Activated CD4-positive, alpha-beta T cell treated with anti-CD3 and anti-CD28 coated beads, Interleukin-2, Interleukin-6, amounts not matched to agents 100 ng/mL and 50 ng/mL, durations not matched to agents 16 hours and 8 hours (primary cell): ENCODE measurements around the gene FPGS.
"Not testable (repeated sequence)": the region's sequence is repeated elsewhere in the genome, so short reads cannot be mapped to it uniquely, and the experiment has no call there.

Experiments
- DNase-seq: peaks from one replicate; pipeline ENCODE4 v3.0.0-alpha.2; 2020

The FPGS gene

DNA sequence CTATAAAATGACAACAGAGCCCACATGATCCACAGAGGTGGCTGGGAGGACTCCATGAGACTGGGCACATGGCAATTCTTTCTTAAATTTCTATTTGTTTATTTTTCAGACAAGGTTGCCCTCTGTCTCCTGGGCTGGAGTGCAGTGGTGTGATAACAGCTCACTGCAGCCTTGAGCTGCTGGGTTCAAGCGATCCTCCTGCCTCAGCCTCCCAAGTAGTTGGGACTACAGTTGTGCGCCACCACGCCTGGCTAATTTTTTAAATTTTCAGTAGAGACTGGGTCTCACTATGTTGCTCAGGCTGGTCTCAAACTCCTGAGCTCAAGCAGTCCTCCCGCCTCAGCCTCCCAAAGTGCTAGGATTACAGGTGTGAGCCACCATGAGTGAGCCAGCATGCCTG lies 42.9 kb downstream of the FPGS start:
- not testable (repeated sequence) for DNase-seq

DNA sequence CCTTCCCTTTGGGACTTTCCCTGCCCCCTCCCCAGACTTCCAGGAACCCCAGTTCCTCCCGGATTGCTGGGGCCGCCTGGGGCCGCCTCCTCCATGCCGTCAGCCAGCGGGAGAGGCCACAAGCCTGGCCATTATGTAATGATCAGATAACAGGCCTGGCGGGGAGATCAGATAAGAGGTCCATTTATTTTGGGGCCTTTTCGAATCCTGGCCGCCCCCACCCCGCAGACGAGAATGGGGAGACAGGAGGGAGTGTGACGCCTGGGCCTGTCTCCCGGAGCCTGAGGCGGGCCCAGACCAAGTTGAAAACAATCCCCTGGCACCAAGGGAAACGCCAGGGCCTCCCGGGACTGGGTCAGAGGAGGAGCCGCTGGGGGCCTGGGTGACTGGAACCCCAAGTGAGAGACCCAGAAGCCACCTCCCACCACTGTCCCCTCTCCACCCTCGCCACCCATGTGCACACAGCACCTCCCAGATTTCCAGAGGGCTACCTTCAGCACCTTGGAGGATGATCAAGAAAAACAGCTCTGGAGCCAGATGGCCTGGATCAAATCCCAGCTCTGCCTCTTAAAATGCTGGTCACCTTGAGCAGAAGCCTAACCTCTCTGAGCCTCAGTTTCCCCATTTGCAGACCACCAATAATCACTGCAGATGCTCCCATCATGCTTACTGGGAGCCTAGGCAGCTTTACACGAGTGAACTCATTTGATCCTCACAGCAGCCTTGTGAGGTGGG lies 43.9 kb downstream of the FPGS start:
- no peak for DNase-seq

DNA sequence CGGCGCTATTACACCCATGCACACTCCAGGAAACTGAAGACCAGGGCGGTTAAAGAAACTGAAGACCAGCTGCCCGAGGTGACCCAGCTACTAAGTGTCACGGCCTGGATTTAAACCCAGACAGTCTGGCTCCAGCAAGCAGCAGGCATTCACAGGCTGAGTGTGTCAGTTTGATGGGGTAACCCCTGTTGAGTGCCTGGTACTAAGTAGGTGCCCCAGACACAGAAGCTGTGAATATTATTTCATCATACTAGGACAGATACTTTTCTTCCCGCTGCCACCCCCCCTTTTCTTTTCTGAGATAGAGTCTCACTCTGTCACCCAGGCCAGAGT lies 44.5 kb downstream of the FPGS start:
- no peak for DNase-seq

DNA sequence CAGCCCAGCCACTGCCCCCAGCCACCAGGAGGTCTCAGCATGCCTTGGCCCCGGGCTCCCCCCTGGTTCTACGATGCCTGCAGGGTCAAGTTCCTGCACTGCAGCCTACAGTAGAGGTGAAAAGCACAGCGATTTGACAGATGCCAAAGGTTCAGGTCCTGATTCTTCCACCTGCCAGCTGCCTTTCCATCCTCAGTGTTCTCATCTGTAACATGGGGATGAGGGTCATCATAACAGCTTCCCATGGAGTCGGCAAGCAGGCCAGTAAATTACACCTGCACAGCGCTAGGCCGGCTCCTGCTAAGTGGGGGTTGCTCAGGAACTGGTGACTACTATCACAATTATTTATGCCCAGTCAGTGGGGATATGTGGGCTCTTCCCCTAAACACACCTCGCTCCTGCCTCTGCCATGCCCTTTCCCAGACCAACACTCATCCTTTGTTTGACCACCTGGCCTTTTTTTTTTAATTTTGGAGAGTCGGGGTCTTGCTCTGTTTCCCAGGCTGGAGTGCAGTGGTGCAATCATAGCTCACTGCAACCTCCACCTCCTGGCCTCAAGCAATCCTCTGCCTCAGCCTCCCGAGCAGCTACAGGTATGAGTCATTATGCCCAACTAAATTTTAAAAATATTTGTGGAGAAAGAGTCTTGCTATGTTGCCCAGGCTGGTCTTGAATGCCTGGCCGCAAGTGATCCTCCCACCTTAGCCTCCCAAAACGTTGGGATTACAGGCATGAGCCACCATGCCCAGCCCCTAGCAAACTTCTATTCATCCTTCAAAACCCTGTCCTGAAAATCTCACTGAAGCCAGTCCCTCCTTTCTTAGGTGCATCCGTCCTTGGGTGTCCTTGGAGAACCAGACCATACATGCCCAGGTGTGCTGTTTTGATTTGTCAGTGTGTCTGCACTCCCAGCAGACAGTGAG lies 45.4 kb downstream of the FPGS start:
- DNase-seq, result no peak

DNA sequence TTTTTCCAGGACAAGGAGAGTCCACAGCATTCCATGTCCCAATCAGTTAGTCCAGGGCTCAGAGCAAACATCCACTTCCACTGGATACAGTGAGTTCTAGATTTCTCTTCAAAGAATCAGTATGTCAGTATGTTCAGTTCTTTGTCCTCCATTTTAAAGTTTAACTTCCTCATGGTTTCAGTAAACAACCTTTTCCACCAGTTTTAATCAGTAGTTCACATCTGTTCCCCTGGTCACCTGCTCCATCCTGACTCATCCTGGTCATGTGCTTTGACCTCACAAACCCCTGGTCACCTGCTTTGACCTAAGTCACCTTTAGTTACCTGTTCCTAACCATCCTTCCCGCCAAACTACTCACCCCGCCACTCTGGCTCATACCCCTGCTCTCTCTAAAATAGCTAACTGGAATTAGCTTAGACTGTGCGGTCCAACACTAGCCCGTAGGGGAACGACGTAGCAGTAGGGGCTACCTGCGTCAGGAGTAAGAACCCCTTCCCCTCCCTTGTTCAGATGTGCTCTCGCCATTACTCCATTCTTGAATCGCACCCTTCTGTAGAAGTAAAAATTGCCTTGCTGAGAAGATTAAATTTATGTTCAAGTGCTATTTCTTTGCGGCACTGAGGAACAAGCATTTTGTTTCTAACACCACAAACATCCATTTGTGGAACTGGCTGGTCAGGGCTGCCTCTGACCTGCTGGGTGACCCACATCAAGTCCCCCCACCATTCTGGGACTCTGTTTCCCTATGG lies 46.2 kb downstream of the FPGS start:
- DNase-seq, result no peak

DNA sequence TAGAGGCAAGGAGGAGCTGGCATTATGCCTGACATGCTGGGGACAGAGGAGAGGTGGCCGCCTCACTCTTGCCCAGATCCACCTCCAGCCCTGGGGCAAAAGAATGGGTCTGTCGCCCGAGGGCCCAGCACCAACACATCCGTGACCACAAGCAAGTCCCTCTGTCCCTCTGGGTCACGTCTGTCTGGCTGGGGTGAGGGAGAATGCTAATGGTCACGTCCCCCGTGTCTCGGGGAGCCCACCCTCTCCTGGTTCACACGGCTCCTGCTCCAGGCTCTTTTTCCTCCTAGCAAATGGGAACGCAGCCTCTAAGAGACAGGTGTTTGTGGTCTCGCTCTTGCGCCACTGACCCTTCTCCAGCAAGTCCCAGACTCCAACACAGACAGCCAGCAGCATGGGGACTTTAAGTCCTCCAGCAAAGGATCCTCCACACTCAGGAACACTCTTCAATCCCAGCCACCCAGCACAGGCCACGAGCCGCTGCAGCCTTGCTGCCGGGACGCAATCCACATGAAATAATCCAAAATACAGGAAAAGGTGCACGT lies 47.7 kb downstream of the FPGS start:
- DNase-seq, result no peak

DNA sequence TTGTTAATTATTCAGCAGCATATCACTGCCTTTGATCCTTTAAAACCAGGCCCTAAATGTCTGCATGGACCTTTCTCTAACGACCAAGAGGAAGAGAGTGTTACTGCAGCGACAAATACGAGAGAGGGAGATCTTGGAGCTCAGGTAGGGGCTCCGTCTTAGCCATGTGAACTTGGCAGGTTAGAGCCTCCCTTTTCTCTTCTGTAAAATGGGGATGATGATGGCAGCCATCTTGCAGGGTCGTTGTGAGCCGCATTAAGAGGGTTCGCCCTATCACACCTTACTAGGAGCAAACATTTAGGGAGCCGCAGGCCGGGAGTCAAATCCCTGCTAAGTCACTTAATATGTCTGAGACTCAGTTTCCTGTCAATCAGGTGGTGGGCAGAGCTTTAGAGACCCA lies 50.1 kb downstream of the FPGS start:
- DNase-seq, result no peak

DNA sequence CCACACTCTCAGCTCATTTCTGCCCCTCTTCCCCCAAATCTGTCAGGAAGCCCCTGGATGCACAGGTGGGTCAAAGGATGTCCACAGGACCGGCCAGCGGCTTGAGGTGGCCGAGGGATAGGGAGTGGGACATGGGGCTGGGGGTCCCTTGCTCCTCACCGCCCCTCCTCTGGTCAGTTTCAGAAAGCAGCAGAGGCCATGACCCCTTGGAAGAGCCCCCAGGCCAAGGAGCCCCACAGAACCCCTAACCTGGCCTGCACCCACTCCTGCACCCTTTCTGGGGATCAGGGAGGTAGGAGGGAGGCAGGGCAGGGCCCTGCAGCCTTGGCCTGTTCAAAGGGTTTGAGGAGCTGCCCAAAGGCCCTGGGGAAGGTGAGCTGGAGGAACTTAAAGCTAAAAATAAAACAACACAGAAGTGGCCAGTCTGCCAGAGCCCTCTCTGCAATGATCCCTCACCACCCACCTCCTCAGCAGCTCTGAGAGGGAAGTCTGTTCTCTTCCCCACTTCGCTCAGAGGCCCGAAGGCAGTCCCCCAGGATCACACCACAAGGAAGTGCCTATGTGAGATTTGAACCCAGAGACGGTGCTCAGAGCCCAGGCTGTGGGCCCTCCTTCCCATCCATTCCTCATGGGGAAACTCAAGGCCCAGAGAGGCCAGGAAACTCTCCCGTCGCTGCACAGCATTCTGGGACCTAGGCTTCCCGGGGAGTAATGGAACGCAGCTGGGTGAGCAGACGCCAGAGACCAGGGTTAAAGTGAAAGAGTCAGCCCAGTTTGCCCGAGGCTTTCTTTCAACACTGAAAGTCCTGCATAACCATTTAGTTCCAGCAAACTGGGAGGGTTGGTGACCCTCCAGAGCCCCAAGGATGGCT lies 50.9 kb downstream of the FPGS start:
- DNase-seq, result no peak

DNA sequence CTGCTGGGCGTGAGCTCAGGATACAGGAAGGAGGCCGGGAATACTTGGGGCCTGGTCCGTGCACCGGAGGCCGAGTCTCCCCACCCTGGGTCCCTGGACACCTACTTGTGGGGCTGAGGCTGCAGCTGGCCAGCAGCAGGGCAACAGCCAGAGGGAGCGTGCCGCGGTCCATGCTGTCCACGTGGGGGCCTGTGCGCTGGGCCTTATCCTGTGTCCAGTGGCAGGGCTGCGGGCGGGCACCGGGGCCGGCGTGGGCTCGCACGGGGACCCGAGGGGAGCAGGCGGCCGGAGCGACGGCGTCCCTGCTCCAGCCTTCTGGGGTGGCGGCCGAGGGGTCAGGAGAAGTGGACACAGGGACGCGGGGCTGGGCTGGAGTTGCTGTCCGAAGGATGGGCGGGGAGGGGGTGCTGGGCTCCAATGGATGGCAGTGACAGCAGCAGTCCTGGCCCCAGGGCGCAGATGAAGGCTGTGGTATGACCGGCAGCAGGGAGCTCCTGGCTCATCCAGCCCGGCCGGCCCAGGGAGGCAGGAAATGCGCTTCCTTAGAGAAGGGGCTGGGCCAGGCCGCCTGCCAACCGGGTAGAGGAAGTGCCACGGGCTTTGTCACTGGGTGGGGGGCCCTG lies 51.6 kb downstream of the FPGS start, which contains the start of gene ENG:
TSS of gene ENG (minus strand) at position 475 of the 623 bp plus-strand sequence. CDS start at position 172, 303 bp downstream.
- DNase-seq, result peak; percentile 46

DNA sequence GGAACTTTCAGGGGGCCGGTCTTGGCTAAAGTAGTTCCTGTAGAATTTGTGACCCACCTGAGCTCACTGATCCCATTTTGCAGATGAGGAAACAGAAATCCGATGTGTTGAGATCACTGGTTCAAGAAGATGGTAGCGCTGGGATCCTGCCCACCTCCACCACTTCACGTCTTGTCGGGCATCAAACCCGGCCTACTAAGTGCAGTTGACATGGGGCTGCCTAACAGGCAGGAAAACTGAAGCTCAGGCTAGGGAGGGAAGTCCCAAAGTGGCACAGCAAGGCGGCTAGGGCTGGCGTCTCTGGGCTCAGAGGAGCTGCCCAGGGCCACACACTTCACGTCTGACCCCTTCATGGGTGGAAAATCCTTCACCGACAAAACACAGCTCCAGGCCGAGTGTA lies 52.3 kb downstream of the FPGS start:
- DNase-seq, result no peak

DNA sequence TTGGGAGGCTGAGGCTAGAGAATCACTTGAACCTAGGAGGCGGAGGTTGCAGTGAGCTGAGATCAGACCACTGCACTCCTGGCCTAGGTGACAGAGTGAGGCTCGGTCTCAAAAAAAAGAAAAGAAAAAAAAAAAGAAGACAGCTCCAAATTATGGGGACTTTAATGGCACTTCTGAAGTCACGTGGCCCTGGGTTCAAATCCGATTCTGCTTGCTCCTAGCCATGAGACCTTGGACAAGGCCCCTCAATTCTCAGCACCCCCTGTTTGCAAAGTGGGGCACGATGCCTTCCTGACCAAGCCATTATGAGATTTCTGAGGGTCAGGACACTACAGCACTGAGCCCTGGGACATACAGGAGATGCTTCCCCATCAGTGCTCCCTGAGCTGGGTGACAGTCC lies 52.8 kb downstream of the FPGS start:
- no peak for DNase-seq

DNA sequence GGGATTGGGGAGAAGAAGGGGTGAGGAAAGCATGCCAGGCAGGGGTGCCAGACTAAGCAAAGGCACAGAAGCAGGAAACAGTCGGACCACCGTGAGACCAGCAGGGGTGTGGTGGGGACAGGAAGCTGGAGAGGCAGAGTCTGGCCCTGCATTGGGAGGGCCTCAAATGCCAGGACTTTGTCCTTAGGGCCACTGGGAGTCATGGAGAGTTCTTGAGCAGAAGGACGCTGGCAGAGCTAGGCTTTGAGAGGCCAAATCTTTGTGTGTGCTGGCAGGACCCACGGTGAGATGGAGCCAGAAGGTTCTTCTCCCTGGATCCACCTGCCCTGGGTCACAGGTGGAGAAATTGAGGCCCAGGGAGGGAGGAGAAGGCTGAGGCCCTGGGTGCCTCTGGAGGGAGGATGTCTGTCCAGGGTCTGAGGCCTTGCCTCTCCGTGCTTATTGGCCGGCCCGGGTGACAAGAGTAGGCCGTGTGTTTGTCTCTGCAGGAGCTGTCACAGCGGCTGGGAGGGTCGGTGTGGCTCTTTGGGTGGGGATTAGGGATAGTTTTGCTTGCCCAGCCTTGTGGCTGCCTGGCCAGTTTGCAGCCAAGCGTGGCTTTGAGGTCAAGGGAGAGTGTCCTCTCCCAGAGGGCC lies 53.5 kb downstream of the FPGS start:
- DNase-seq, result no peak

DNA sequence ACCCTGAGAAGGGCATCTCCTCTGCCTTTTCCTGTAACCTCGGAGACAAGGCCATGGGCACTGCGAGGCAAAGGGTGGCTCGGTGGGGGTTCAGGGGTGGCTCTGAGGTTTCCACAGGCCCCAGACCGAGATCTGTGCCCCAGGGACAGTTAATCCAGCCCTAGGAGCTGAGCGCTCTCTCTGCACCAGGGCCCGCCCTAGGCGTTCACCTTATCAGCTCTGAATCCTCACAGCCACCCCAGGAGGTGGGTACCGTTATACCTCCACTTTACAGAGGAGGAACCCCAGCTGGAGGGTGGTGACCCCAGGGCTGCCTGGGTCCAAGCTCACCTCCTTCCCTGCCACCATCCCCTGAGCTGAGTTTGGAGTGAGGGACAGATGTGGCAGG lies 54.0 kb downstream of the FPGS start:
- DNase-seq, result no peak

DNA sequence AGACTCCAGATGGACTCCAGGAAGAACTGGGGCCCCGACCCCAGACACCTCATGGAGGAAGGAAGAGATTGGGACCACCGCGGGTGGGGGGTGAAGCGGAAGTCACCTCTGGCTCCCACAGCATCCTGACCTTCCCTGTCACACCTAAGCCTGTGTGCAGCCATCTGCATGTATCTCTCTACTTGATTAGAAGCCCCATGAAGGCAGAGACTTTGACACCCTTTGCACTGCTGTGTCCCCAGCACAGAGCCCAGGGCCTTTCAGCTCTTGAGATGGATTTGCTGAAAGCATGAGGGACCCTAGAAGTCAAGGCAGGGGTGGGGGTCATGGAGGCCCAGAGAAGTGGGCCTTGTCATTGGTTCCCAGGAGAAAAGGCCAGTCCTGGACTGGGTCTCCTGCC lies 54.6 kb downstream of the FPGS start:
- DNase-seq, result no peak

DNA sequence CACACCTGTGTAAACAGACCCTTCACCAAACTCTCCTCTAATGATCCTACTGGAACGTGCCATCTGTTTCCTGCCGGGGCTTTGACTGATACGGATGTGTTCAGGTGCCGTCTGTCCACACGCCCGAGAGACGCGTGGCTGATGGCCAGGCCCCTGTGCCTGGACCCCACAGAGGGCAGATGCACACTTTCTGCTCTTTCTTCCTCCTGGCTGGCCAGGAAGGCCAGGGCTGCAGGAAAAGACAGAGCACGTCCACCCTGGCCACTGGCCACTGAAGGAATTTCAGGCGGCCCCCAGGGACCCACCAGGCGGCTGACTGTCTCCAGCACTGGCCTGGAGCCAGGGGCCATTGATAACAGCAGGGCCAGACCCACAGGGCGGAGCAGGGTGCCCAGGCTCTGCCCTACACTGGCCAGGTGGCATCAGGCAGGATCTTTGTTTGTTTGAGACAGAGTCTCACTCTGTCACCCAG lies 55.4 kb downstream of the FPGS start:
- no peak for DNase-seq

DNA sequence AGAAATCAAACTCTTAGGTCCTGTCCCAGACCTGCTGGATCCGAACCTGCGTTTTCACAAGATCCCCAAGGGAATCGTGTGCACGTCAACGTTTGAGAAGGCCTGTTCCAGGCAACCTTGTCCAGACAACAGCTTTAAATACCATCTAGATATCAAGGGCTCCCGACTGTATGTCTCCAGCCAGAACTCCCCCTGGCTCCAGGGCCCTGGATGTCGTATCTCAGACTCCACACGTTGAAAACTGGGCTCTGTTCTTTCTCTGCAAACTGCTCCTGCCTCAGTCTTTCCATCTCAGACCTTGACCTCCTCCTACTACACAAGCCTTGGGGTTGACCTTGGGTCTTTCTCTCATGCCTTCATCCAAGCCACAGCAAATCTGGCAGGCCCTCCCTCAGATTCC lies 57.6 kb downstream of the FPGS start:
- no peak for DNase-seq

DNA sequence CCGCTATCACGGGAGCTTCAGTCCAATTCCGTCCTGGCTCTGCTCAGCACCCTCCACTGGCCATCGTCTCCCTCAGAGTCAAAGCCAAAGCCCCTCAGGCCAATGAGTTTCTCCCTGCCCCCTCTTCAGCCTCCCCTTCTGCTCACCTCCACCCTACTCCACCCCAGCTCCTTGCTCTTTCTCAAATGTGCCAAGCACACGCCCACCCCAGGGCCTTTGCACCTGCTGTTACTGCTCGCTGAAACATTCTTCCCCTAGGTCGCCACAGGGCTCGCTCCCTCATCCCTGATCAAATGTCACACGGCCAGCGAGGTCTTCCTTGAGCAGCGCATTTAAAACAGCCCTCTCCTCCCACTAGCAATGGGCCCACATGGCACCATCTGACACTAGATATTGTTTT lies 58.1 kb downstream of the FPGS start:
- DNase-seq, result no peak

DNA sequence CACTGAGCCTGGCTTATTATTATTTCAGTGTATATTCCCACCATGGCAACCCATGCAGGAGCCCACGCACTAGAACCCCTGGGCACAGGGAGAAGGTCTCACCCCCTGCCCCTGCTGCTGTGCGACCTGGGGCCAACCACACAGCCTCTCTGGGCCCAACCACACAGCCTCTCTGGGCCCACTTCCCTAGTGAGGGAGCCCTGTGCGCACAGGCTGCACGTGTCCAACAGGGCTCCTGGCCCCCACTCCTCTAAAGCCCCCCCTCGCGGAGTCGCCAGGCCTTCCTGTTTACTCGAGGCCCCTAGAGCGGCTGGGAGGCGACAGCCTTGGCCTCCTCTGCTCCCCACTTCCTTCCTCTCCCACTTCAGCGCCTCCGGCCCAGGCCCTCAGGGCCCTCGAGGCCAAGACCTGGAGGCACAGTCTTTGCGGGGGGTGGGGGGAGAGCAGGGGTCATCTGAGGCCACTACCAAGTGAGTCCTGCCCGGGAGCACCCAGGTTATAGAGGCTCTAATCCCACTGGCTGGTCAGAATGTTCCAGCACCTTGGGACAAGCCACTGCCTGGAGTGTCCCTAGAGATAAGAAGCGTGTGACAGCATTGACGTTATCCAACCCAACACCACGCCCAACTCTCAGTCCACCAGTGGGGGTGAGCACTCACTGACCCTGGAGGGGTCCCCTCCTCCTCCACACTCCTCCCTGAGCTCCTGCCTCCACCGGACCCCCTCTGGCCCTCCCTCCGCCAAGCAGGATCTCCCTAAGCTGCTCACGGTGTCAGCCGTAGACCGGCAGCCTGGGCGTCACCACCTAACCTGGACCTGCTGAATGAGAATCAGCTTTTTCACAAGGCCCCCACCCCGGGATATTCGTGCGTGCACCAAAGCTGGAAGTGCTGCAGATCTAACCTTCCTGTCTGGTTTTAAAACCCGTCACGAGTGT lies 59.7 kb downstream of the FPGS start:
- DNase-seq, result peak; percentile 19

DNA sequence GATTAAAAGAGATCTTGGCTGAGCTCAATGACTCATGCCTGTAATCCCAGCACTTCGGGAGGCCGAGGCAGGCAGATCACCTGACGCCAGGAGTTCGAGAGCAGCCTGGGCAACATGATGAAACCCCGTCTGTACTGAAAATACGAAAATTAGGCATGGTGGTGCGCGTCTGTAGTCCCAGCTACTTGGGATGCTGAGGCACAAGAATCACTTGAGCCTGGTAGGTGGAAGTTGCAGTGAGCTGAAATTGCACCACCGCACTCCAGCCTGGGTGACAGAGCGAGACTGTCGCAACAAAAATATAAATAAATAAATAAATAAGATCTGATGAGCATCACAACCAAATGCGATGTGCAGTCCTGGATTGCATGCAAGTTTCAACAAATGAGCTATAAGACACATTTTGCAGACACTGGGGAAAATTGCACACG lies 60.5 kb downstream of the FPGS start:
- DNase-seq, result no peak
